ENCODE results near the gene SLTM.

SLTM gene

GRCh38 chr15:58854593-58854992 lies 78.9 kb downstream of the SLTM start:
- TF ChIP-seq FOXP2 (optimal IDR thresholded peaks at IDR 0.05; ENCODE audit: borderline replicate concordance, extremely low read depth, extremely low read length, insufficient read depth) (no peak), SIN3A (IDR thresholded peaks at IDR 0.05; ENCODE audit: borderline replicate concordance, insufficient read depth, low read length) (no peak), REST (IDR thresholded peaks at IDR 0.05; ENCODE audit: insufficient read depth in 1 of 2, low read depth in 2 of 2, low read length in 2 of 2) (no peak), TAF1 (IDR thresholded peaks at IDR 0.05; ENCODE audit: borderline replicate concordance, insufficient read depth, low read length) (no peak), POLR2AphosphoS5 (IDR thresholded peaks at IDR 0.05; ENCODE audit: low read depth, low read length) (no peak)

GRCh38 chr15:58852347-58852746 lies 81.1 kb downstream of the SLTM start:
- TF ChIP-seq SIN3A (IDR thresholded peaks at IDR 0.05; ENCODE audit: borderline replicate concordance, insufficient read depth, low read length) (no peak), FOXP2 (optimal IDR thresholded peaks at IDR 0.05; ENCODE audit: borderline replicate concordance, extremely low read depth, extremely low read length, insufficient read depth) (no peak), REST (IDR thresholded peaks at IDR 0.05; ENCODE audit: insufficient read depth in 1 of 2, low read depth in 2 of 2, low read length in 2 of 2) (no peak), POLR2AphosphoS5 (IDR thresholded peaks at IDR 0.05; ENCODE audit: low read depth, low read length) (no peak), TAF1 (IDR thresholded peaks at IDR 0.05; ENCODE audit: borderline replicate concordance, insufficient read depth, low read length) (no peak)

GRCh38 chr15:58842713-58843396 lies 90.6 kb downstream of the SLTM start:
- TF ChIP-seq SIN3A (IDR thresholded peaks at IDR 0.05; ENCODE audit: borderline replicate concordance, insufficient read depth, low read length) (no peak), POLR2AphosphoS5 (IDR thresholded peaks at IDR 0.05; ENCODE audit: low read depth, low read length) (no peak), FOXP2 (optimal IDR thresholded peaks at IDR 0.05; ENCODE audit: borderline replicate concordance, extremely low read depth, extremely low read length, insufficient read depth) (no peak), REST (IDR thresholded peaks at IDR 0.05; ENCODE audit: insufficient read depth in 1 of 2, low read depth in 2 of 2, low read length in 2 of 2) (no peak), TAF1 (IDR thresholded peaks at IDR 0.05; ENCODE audit: borderline replicate concordance, insufficient read depth, low read length) (no peak)

GRCh38 chr15:58840048-58840447 lies 93.4 kb downstream of the SLTM start:
- no peak for TF ChIP-seq FOXP2 (optimal IDR thresholded peaks at IDR 0.05; ENCODE audit: borderline replicate concordance, extremely low read depth, extremely low read length, insufficient read depth)
- TF ChIP-seq POLR2AphosphoS5 (IDR thresholded peaks at IDR 0.05; ENCODE audit: low read depth, low read length): no peak
- no peak for TF ChIP-seq SIN3A (IDR thresholded peaks at IDR 0.05; ENCODE audit: borderline replicate concordance, insufficient read depth, low read length)
- no peak for TF ChIP-seq TAF1 (IDR thresholded peaks at IDR 0.05; ENCODE audit: borderline replicate concordance, insufficient read depth, low read length)
- no peak for TF ChIP-seq REST (IDR thresholded peaks at IDR 0.05; ENCODE audit: insufficient read depth in 1 of 2, low read depth in 2 of 2, low read length in 2 of 2)

All from PFSK-1 (cell line).